GM06990 (cell line): ENCODE data around the gene PERP.

Experiments
- DNase-seq: peaks from one replicate; pipeline ENCODE4 v3.0.0-alpha.2; 2011; ENCODE audit not compliant: insufficient read length; ENCODE audit errors: extremely low read depth
- H3K27me3 ChIP-seq: replicated peaks from 2 replicates; pipeline ENCODE4 v1.6.0; 2011; ENCODE audit warnings: low read length; ENCODE audit not compliant: control insufficient read depth, insufficient read depth
- H3K36me3 ChIP-seq: 2 replicates; pipeline ENCODE4 v1.5.1; 2011; ENCODE audit warnings: low read length; ENCODE audit not compliant: control insufficient read depth, insufficient read depth
- H3K4me3 ChIP-seq: replicated peaks from 2 replicates; pipeline ENCODE4 v1.5.1; 2011; ENCODE audit warnings: low read depth, mild to moderate bottlenecking, control low read depth, low read length
- TF ChIP-seq, protein P1 (sequence below): IDR thresholded peaks from 2 replicates; pipeline ENCODE4 v1.5.1; 2011; ENCODE audit warnings: low read length, control low read depth, mild to moderate bottlenecking, inconsistent platforms; ENCODE audit not compliant: insufficient read depth, poor library complexity, severe bottlenecking

The PERP gene

DNA sequence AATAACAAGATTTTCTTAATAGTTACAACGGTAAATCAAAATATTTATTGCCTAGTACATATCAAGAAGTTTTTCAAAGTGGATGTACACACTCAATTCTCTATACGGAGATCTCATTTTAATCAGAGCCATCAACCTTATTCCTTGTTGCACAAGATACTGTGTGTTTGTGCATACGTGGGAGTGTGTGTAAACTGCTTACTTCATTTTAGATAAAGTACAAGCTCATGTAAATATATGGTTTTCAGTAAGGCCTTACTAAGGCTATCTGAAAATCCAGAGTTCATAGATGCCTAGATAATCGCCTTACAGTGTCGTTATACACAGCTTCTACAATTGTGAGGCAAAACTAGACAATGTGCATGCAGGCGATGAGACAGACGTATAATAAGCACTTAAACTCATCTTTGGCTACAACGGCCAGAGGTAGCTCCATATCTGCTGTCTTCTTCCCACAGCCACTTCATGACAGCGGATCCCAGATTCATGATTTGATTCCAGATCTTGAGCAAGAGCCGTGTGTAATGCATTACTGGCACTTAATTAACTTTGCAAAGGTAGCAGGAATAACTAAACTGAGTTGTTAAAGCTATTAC, 2.5 kb downstream of the PERP start:
- H3K36me3 ChIP-seq = no peaks in the 10 kb centered on the region
- H3K27me3 ChIP-seq = no peaks in the 10 kb centered on the region; the same call in 1 of the 2 replicates
- H3K4me3 ChIP-seq = no peak overlapping the region
- DNase-seq = no peak
- TF ChIP-seq, protein P1, sequence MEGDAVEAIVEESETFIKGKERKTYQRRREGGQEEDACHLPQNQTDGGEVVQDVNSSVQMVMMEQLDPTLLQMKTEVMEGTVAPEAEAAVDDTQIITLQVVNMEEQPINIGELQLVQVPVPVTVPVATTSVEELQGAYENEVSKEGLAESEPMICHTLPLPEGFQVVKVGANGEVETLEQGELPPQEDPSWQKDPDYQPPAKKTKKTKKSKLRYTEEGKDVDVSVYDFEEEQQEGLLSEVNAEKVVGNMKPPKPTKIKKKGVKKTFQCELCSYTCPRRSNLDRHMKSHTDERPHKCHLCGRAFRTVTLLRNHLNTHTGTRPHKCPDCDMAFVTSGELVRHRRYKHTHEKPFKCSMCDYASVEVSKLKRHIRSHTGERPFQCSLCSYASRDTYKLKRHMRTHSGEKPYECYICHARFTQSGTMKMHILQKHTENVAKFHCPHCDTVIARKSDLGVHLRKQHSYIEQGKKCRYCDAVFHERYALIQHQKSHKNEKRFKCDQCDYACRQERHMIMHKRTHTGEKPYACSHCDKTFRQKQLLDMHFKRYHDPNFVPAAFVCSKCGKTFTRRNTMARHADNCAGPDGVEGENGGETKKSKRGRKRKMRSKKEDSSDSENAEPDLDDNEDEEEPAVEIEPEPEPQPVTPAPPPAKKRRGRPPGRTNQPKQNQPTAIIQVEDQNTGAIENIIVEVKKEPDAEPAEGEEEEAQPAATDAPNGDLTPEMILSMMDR = no peak

DNA sequence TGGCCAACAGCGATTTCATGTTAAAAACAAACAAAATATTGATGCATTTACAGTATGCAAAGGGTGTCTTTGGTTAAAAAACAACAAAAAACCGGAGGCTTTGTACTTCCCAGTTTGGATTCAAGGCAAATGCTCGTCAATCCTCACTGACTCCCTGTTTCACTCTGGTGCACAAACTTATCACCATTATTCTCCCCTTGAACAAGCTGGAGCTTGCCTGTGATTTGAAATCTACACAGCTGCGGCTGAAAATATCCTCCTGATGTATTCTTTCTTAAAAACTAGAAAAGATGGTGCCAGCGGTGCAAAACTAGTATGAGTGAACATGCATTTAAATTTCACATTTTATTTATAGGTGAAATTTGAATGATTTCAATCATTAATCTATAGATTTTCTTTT, 3.3 kb downstream of the PERP start:
- DNase-seq = no peak

DNA sequence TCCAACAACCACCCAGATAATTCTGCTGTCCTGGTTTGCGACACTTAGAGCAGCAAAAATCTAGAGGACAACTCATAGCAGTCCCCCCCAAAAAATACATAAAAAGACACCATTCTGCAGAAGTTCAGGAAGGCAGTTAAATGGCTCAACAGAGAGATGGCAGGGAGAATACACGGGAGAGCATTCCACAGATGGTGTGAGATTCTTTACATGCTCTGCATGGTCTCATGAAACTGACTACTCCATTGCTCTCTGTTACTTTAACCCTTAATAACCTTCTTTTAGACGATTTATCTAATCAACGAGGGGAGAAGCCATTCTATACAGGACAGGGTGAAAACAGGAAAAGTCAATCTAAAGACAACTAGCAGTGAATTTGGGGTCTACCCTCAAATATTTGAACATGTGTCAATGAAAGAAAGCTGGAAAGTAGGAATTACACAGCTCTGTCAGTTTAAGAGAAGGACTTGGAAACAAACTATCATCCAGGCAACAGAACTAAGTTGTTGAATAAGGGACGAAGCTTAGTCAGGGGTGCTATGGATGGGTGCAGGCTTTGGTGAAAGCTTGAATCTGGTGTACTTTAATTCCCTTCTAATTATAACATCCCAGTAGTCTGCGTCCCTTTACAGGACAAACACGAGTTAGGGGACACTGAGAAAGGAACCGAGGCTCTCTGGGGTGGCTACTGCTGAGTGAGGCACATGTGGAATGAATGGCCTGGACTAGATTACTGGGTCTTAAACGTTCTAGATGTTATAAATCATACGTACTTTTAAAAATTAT, 5.1 kb downstream of the PERP start:
- no peaks in the 10 kb centered on the region for H3K36me3 ChIP-seq
- no peak for DNase-seq
- no peaks in the 10 kb centered on the region; the same call in none of the 2 replicates for H3K27me3 ChIP-seq
- H3K4me3 ChIP-seq = no peak overlapping the region
- TF ChIP-seq, protein P1 = no peak

More for the DNA sequence above, 3.3 kb downstream of the PERP start:
- H3K4me3 ChIP-seq = no peak overlapping the region
- TF ChIP-seq, protein P1 = no peak
- H3K36me3 ChIP-seq = no peaks in the 10 kb centered on the region
- H3K27me3 ChIP-seq = no peaks in the 10 kb centered on the region; the same call in 1 of the 2 replicates

DNA sequence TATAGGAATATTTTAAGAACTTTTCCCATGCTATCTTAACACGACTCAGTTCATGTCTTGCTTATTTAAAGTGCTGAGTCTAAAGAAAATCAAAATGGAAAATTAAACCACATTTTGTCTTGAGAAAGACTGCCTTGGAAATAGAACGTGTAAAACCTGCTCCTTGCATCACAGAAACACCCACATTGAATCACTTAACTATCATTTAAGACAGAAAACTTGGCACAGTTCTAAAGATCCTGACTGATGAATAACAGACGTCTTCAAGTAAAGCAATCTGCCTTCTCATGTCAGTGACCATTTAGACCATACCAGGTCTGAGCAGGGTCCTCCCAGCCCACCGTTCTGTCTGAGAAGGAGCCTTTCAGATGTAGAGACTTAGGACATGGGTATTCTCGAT, 7.4 kb downstream of the PERP start:
- Histone ChIP-seq H3K27me3 (no peaks in the 10 kb centered on the region; the same call in 1 of the 2 replicates), H3K4me3 (no peak overlapping the region), H3K36me3 (no peaks in the 10 kb centered on the region)
- TF ChIP-seq, protein P1 = no peak
- DNase-seq = no peak

DNA sequence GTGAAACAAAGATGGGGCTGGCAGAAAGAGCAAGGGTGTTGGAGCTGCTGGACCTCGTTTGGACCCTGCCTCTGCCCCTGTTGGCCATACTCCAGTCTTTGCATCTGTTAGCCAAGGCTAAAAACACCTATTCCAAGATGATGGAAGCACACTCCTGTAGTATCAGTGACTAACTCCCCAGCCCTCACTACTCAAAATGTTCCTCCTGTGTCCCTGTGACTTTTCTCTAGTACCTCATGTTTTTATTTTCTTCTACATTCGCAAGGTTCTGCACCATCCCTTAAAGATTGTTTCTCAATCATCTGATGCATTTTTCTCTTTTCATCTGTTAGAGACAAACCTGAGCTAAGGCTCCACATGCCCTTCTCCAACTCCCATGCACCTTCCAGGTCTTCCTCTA, 8.9 kb downstream of the PERP start:
- Histone ChIP-seq H3K36me3 (no peaks in the 10 kb centered on the region), H3K27me3 (no peaks in the 10 kb centered on the region; the same call in 1 of the 2 replicates)
- no peak for DNase-seq

More for the DNA sequence above, 8.9 kb downstream of the PERP start:
- no peak overlapping the region for H3K4me3 ChIP-seq
- TF ChIP-seq, protein P1 = no peak
